Measurements from ENCODE around the gene TCEANC2.
A peak's percentile ranks its signal among the peaks of the same experiment; 100 is the strongest.

TCEANC2 gene

GRCh38 chr1:54114001-54114400, 60.6 kb downstream of the TCEANC2 start:
- no peak for DNase-seq (ENCODE audit: low read depth)

GRCh38 chr1:54114955-54115354, 61.5 kb downstream of the TCEANC2 start:
- DNase-seq (ENCODE audit: low read depth), result no peak

- DNase-seq (ENCODE audit: low read depth), result no peak
These were observed 62.1 kb downstream of the TCEANC2 start for GRCh38 chr1:54115520-54115919.

GRCh38 chr1:54117815-54118563, 64.6 kb downstream of the TCEANC2 start:
- no peak for DNase-seq (ENCODE audit: low read depth)

GRCh38 chr1:54118704-54119103, 65.3 kb downstream of the TCEANC2 start:
- peak; percentile 85 for DNase-seq (ENCODE audit: low read depth)

- no peak for DNase-seq (ENCODE audit: low read depth)
These were observed 66.8 kb downstream of the TCEANC2 start for GRCh38 chr1:54120018-54120697.

- DNase-seq (ENCODE audit: low read depth), result no peak
These were observed 67.5 kb downstream of the TCEANC2 start for GRCh38 chr1:54120698-54121481.

- peak; percentile 72 for DNase-seq (ENCODE audit: low read depth)
These were observed 68.2 kb downstream of the TCEANC2 start for GRCh38 chr1:54121482-54122134.

- no peak for DNase-seq (ENCODE audit: low read depth)
These were observed 68.8 kb downstream of the TCEANC2 start for GRCh38 chr1:54122135-54122751.

- DNase-seq (ENCODE audit: low read depth), result no peak
These were observed 69.6 kb downstream of the TCEANC2 start for GRCh38 chr1:54122992-54123391.

- DNase-seq (ENCODE audit: low read depth), result no peak
These were observed 71.1 kb downstream of the TCEANC2 start for GRCh38 chr1:54124472-54124871.

GRCh38 chr1:54124906-54125305, 71.5 kb downstream of the TCEANC2 start:
- no peak for DNase-seq (ENCODE audit: low read depth)

- no peak for DNase-seq (ENCODE audit: low read depth)
These were observed 72.1 kb downstream of the TCEANC2 start for GRCh38 chr1:54125386-54126070.

- DNase-seq (ENCODE audit: low read depth), result peak; percentile 17
These were observed 72.9 kb downstream of the TCEANC2 start for GRCh38 chr1:54126271-54126815.

- no peak for DNase-seq (ENCODE audit: low read depth)
These were observed 74.3 kb downstream of the TCEANC2 start for GRCh38 chr1:54127594-54128300.

- DNase-seq (ENCODE audit: low read depth), result no peak
These were observed 76.5 kb downstream of the TCEANC2 start for GRCh38 chr1:54129858-54130257.

GRCh38 chr1:54131419-54131818, 78.0 kb downstream of the TCEANC2 start:
- no peak for DNase-seq (ENCODE audit: low read depth)

GRCh38 chr1:54132495-54132894, 79.1 kb downstream of the TCEANC2 start:
- peak; percentile 16 for DNase-seq (ENCODE audit: low read depth)

GRCh38 chr1:54134295-54134694, 80.9 kb downstream of the TCEANC2 start:
- DNase-seq (ENCODE audit: low read depth), result no peak

- no peak for DNase-seq (ENCODE audit: low read depth)
These were observed 82.2 kb downstream of the TCEANC2 start for GRCh38 chr1:54135436-54136120.
